NCI-H2107 (cell line): Measurements from ENCODE around the gene GPT2.

Source experiments
- DNase-seq: peaks from one replicate; lab custom pipeline; 2025; lab: John Stamatoyannopoulos, UW

The GPT2 gene

DNA sequence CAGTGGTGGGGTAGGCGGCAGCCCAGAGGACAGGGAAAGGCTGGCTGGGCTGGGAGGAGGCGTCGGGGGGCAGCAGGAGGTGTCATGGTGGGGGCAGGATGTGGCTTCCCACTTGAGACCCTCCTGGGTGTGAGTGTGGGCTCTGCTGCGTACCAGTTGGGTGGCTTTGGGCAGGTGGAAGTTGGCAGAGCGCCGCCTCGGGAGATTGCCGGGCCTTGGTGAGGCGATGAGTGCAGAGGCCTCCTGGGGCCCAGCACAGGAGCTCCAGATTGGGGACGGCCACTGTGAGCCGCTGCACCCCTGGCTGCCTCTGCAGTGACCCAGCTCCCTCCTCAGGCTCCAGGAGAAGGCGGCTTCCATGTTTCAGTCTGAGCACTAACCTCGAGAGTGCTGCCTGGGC is 13.8 kb downstream of the GPT2 start:
- no peak for DNase-seq

DNA sequence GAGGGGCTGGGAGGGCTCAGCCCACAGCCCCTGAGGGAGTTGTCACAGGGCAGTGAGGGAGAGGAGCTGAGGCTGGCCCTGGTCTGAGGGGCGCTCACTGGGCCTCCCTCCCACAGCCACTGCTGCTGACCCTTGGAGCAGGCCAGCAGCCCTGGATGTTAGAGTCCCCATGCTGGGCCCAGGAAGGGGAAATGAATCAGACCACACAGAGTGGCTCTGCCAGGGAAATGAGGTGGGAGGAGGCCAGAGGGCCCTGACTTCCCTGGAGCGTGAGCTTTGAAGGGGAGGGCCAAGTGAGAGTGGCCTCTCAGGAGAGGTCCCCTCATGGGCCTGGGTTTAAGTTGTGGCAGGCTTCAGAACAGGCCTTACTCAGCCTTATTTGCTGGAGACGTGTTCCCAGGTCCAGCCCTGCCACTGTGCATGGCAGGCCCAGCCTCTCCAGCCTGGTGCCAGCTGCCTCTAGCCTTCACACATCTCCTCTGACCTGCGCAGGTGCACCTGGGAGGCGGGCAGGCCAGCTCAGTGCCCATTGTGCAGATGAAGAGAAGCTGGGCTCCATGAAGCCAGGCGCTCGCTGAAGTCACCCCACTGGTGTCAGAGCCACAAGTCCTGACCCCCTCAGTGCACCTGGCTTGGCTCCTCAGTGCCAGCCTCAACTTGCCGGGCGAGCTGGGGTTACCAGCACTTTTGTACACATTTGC is 15.4 kb downstream of the GPT2 start:
- no peak for DNase-seq

DNA sequence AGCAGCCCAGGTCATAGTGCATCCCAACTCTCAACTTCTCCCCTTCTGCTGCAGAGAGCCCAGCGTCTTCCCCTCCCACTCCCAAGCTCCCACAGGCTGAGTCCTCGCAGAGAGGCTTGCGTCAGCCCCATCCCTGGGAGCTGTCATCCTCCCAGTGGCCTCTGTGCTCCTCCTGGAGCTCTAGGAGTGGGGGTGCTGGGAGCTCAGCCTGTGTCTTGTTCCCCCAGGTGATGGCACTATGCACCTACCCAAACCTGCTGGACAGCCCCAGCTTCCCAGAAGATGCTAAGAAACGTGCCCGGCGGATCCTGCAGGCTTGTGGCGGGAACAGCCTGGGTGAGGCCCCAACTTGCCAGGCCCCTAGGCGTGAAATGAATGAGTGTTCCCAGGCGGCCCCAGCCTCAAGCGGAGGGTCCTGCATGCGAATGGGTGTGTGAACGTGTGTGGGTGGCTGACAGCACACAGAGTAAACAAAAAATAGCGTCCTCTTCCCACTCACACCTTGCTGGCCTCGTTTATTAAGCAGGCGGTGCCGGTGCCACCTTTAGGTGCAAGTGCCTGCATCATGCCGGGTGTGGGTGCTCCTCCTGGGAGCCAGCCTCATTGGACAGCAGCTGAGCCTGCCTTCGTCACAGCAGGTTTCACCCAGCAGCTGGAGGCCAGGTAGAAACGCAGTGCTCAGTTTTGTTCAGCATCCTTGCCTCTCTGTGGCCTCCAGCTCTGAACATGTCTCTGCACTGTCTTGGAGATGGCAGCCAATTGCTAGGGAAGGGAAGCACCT is 16.5 kb downstream of the GPT2 start:
- no peak for DNase-seq

DNA sequence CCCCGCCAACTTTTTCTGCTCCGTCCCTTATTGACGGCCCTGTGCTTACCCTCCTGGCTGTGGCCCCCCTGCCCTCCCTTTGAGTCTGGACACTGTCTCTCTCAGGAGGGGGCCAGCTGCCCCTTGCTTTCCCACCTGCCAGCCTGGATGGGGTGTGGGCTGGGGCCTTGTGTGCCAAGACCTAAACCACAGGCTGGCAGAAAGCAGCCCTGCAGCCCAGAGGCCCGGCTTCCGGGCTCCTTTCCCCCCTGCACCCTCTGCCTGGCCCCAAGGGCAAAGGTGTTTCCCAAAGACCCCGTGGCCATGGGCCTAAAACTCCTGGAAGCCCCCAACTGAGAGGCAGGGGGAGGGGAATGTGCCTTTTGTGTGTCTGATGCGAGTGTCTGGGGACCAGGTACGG is 17.5 kb downstream of the GPT2 start:
- no peak for DNase-seq

DNA sequence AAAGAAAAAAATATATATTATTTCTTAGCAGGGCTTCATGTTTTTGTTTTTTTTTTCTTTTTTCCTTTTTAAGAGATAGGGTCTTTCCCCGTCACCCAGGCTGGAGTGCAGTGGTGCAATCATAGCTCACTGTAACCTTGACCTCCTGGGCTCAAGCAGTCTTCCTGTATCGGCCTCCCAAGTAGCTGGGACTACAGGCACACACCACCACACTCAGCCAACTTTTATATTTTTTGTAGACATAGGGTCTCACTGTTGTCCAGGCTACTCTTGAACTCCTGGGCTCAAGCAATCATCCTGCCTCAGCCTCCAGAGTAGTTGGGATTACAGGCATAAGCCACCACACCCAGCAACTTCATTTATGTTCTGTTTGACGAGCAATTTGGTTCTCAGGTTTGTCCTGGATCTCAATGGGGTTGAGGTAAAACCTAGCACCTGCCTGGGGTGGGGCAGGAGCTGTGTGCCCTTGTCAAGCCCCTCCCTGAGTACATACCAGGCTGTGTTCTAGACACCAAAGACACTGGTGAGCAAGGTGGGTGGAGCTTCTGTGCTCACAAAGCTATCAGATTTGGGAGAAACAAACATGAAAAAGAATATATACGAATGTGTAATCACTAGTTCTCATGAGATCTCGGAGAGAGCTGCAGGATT is 19.2 kb downstream of the GPT2 start:
- no peak for DNase-seq

DNA sequence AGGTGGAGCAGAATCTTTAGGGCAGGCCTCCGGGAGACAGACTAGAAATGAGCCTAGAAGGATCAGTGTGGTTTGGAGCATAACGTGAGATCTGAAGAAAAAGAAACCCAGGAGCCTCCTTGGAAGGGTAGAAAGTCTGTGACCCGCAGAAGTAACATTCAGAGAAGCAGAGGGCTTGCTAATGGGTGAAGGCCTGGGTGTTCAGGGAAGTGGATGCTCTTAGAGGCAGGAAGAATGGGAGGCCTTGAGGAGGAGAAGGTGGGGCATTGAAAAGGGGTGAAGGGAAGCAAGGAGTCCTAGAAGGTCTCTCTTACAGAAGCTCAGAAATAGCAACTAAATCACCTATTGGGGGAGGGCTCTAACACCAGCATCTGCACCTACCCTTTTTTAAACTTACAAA is 20.3 kb downstream of the GPT2 start:
- no peak for DNase-seq

DNA sequence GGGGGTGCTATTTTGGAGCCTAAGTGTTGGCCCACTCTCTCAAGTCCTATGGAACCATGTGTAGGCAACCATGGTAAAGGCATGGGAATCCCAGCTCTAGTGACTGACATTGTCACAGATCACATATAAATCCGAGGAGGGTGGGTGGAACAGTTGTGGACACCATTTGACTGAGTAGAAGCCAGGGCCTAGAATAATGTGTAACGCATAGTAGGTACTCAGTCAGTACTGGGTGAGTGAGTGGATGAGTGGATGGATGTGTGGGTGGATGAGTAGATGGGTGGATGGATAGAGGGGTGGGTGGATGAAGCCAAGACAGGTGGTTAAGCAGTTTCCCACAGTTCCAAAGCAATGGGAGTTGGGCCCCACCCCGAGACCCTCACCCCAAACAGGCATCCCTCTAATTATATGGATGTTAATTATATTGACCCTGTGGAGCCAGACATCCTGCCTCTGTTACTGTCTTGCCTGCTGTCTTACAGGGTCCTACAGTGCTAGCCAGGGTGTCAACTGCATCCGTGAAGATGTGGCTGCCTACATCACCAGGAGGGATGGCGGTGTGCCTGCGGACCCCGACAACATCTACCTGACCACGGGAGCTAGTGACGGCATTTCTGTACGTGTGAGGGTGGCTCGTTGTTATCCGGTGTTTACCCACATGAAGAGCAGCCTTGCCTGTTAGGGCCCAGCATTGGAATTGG is 22.3 kb downstream of the GPT2 start:
- DNase-seq, result no peak

DNA sequence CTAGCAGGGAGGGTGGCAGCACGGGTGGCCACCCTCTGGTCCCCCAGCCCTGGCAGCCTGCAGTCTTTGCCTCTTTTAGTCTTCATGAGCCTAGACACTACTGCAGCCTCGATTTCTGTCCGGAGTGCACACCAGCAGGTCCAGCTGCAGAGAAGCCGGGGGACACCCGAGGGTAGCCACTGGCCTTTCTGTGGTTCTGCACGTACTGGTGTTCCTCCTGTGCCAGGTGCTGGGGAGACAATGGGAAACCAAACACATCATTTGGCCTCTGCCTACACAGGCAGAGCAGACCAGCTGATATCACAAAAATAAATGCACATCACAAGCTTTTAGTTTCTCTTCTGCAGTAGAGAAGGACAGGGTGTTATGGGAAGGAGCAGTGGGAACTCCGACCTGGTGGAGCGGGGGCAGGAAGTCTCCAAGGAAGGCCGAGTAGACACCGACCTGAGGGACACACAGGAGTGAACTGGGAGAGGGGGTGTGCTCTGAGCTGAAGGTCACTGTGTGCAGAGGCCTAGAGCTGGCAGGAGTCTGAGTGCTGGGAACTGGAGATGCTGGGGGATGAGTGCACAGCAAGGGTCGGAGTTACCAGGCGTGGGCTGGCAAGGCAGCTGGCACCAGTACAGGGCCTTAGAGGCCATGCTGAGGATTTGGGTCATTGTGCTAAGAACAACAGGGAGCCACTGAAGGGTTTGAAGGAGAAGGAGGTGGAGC is 23.1 kb downstream of the GPT2 start:
- DNase-seq, result no peak

DNA sequence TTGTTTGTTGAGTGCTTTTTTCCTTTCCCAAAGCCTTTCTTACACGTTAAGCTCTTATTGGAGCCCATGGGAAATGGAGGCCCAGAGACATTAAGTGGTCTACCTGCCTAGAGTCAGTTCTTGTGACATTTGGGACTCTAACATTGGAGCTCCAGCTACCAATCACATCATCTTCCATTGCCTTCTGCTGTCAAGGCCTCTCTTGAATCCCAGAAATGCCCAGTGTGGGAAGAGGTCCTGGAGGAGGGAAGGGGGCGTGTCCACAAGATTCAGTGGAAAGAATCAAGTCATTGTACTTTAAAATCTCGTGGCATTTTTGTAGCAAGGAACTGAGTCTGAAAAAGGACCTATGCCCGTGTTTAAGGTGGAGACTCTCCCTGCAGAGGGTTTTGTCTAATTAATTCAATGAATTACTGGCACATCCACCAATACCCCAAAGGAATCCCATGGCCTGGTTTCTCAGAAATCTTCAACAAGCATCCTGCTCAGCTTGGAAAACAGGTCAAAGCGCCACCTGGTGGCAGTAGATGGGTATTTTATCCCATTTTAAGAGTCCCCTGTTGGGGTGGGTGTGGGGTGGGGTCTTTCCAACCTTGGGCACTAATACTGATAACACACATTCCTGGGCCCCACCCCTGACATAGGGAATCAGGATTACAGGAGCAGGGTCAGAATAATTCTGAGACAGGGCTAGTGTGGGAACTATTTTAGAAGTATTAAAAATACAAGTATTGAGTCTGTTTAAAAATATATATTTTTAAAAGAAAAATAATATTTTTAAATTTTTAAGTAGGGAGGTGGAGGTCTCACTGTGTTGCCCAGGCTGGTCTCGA is 24.6 kb downstream of the GPT2 start:
- DNase-seq, result peak; percentile 24

DNA sequence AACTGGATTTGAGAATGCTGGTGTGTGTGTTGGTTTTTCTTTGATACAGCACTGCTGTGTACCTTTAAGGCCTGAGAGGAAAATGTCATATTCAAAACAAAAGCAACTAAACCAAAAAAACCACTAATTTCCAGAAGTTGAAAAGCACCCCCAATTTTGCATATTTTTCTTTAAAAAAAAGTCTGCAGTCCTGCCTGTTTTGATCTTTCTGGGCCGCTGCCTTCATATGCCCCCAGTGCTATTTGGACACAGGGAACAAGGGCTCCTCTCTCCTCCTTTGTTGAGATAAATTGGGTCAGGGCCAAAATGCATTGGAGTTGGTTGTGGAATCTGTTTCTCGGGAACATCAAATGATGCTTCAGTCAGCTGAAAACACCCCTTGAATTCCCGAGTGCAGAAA is 26.9 kb downstream of the GPT2 start:
- no peak for DNase-seq

DNA sequence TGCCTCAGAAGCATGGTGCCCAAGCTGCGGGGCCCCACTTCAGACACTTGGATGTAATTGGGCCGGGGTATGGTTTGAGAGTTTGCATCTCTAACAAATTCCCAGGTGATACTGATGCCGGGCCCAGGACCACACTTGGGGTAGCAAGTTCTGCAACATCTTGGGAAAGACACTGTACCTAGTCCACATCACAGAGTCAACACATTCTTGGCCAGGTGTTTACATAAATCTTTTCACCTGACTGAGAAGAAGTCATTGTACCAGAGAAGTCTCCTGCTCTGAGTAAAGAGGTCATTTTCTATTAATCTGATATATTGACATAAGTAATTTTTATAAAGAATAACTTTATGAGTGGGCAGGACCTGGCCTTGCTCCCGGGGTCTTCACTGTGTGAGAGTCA is 27.5 kb downstream of the GPT2 start:
- no peak for DNase-seq

DNA sequence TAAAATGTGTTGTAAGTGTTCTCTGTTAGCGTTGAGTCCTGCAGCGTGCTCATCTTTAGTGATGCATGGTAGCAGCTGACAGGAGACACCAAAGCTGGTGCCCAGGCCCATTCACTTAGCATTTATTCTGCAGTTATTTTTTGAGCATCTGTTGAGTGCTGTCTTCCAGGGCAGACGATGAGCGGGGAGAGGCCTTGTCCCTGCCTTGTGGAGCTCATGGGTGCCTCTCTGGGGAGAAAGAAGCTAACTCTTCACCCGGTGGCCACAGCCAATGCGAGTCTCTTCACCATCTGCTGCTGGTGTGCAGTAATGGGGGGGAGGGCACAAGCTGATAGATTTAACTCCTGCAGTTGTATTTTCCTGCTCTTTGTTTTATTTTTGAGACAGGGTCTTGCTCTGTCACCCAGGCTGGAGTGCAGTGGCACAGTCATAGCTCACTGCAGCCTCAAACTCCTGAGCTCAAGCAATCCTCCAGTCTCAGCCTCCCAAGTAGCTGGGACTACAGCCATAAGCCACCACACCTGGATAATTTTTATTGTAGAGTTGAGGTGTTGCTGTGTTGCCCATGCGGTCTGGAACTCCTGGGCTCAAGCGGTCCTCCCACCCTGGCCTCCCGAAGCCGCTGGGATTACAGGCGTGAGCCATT is 30.5 kb downstream of the GPT2 start:
- DNase-seq, result no peak

DNA sequence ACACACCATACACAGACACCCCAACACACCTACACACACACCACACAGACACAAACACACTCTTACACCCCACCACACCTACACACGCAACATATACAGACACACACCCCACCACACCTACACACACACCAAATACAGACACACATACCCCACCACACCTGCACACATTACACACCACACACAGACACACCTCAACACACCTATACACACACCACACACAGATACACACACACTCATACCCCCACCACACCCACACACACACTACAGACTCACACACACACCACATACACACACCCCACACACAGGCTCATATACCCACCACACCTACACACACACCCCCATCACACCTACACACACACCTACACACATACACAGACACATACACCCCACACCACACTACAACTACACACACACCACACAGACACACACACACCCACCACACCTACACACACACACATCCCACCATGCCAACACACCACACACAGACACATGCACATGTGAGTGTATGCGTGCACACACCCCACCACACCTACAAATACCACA is 31.4 kb downstream of the GPT2 start:
- DNase-seq, result no peak

DNA sequence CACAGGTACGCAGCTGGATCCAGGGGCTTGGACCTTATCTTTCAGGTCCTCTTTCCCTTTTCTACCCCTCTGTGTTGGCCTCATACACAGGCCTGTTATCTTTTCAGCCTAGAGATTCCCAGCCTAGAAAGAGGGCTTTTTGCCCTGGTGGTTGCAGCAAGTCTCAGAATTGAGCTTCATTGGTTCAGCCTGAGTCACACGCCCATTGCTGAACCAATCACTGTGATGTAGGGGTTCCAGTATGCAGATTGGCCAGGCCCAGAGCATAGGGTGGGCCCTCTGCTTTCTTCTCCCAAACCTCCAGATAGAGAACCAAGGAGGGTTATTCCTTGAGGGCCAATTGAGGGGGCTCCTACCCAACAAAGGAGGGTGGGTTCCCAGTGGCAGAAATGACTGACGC is 32.8 kb downstream of the GPT2 start:
- DNase-seq, result no peak

DNA sequence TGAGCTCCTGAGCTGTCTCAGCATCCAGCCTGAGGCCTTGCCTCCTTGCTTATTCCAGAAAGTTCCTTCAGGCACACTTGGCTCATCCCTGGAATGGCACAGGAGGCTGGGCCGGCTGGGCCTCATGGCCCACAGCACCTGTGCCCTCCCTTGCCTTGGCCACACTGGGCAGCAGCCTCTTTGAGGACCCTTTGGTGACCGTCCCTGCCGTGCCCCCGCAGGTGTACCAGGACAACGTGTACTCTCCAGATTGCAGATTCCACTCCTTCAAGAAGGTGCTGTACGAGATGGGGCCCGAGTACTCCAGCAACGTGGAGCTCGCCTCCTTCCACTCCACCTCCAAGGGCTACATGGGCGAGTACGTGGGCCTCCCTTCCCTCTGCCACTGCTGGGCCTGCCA is 34.2 kb downstream of the GPT2 start:
- no peak for DNase-seq

DNA sequence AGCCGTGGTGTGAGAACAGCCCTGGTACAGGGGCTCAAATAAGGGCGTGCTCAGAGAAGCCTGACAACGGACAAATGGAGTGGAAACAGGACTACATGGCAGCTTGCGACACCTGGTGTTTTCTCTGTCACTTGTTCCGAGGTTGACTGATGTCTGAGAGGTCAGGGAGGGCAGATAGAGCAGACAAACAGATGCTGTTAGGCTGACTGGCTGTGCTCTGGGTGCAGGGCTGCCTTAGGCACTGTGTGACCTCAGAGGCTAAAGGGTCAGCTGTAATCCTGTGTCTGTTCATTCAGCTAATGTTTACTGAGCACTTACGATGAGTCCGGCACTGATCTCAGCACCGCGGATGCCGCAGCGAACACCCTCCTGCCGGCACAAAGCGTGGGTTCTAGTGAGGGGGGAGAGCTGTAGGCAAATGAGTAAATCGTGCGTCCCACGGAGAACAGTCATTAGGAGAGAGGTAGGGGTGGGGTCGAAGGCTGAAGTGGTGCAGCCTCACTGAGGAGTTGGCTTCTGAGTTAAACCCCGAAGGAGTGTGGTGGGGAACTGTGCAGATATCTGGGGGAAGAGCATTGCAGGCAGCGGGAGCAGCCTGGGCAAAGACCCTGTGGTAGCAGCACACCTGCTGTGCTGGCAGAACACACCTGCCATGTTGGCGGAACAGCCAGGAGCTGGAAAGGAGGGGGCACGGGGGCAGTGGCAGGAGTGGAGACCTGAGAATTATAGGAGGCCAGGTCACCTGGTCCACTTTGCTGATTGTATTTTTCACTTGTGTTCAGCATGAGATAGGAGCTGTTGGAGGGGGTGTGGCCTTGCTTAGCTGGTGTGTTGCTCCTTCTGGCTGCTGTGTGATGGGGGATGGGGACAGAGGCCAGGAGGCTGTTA is 35.0 kb downstream of the GPT2 start:
- no peak for DNase-seq

DNA sequence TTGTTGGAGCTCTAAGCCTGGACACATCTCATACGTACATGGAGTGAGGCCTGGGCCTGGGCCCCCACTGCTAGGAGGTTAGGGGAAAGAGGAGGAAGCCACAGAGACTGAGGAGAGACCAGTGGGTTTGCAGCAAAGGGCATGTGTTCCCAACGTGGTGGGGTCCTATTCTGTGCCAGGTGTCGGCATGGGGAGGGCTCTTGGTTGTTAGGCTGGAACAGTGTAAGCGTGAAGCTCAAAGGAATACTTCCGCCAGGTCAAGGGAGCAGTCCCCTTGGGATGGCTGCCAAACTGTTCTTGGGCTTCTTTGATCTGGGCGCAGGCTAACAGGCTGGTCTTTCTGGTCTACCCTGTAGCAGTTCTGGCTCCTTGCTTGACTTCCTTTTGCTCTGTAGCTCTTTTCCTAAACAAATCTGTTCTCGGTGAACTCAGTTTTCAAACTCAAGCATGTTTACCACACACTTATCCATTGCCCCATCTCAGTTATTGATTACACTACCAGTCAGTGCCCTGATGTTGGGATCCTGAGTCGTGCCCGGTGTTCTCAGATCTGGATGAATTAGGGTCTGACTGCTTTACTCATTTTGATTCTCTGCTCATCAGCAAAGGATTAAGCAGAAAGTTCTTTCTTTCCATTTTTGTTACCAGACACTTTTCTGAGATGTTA is 36.4 kb downstream of the GPT2 start:
- DNase-seq, result no peak

DNA sequence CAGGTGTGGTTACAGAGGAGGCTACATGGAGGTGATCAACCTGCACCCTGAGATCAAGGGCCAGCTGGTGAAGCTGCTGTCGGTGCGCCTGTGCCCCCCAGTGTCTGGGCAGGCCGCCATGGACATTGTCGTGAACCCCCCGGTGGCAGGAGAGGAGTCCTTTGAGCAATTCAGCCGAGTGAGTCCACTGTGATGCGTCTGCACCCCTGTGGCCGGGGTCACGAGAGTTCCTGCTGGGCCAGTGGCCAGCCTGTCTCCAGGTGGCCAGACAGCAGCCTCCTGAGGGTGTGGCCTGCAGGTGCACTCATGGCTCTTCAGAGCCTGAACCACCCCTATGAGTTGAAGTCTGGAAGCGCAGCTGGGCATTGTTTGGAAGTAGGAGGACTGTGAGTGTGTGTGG is 38.1 kb downstream of the GPT2 start:
- no peak for DNase-seq
